Measurements from ENCODE around the gene LILRB3.
"Not testable (repeated sequence)": the region's sequence is repeated elsewhere in the genome, so short reads cannot be mapped to it uniquely, and the experiment has no call there.

LILRB3 gene

GRCh38 chr19:54242234-54242633 lies 19.4 kb upstream of the LILRB3 start:
- FAIRE-seq: not testable (repeated sequence)

- not testable (repeated sequence) for FAIRE-seq
These were observed 17.8 kb upstream of the LILRB3 start for GRCh38 chr19:54240372-54241336.

- FAIRE-seq: not testable (repeated sequence)
These were observed 16.9 kb upstream of the LILRB3 start for GRCh38 chr19:54239491-54240371.

- FAIRE-seq: no peak
These were observed 11.1 kb upstream of the LILRB3 start for GRCh38 chr19:54233941-54234340.

GRCh38 chr19:54231077-54231931 lies 8.5 kb upstream of the LILRB3 start:
- FAIRE-seq: peak; percentile 17

GRCh38 chr19:54230031-54230430 lies 7.2 kb upstream of the LILRB3 start:
- FAIRE-seq: no peak

GRCh38 chr19:54229146-54229545 lies 6.3 kb upstream of the LILRB3 start:
- FAIRE-seq: no peak

- not testable (repeated sequence) for FAIRE-seq
These were observed 1.8 kb upstream of the LILRB3 start for GRCh38 chr19:54224619-54225018.

GRCh38 chr19:54223937-54224281 lies 1.1 kb upstream of the LILRB3 start:
- not testable (repeated sequence) for FAIRE-seq

GRCh38 chr19:54223277-54223936 lies 600 bp upstream of the LILRB3 start:
- FAIRE-seq: not testable (repeated sequence)

- not testable (repeated sequence) for FAIRE-seq
These were observed 860 bp downstream of the LILRB3 start for GRCh38 chr19:54221947-54222346.

- FAIRE-seq: not testable (repeated sequence)
These were observed 3.1 kb downstream of the LILRB3 start for GRCh38 chr19:54219702-54220101.

GRCh38 chr19:54218960-54219661 lies 3.7 kb downstream of the LILRB3 start:
- FAIRE-seq: no peak

- FAIRE-seq: no peak
These were observed 4.5 kb downstream of the LILRB3 start for GRCh38 chr19:54218259-54218658.

GRCh38 chr19:54217517-54218247 lies 5.1 kb downstream of the LILRB3 start:
- not testable (repeated sequence) for FAIRE-seq

GRCh38 chr19:54216869-54217268 lies 5.9 kb downstream of the LILRB3 start:
- no peak for FAIRE-seq

GRCh38 chr19:54214734-54215133 lies 8.1 kb downstream of the LILRB3 start:
- FAIRE-seq: not testable (repeated sequence)

GRCh38 chr19:54214217-54214616 lies 8.6 kb downstream of the LILRB3 start:
- FAIRE-seq: not testable (repeated sequence)

GRCh38 chr19:54211235-54211634 lies 11.6 kb downstream of the LILRB3 start:
- FAIRE-seq: no peak

GRCh38 chr19:54209811-54210494 lies 12.9 kb downstream of the LILRB3 start:
- peak; percentile 94 for FAIRE-seq

Data from G401.6 (cell line).